Osteoblast (primary cell): ENCODE results near the gene PLPPR1. TPM values are rescaled to one million over a fixed set of nuclear protein-coding genes. Genes with fewer than 3 reads are reported as not detected.

Experiments
- DNase-seq: peaks from one replicate; pipeline ENCODE4 v3.0.0; 2011; ENCODE audit warnings: low spot score, mixed read lengths; ENCODE audit not compliant: insufficient read length; ENCODE audit errors: missing footprints
- H2AFZ ChIP-seq: 2 replicates; pipeline ENCODE4 v1.6.0; 2011; ENCODE audit warnings: mild to moderate bottlenecking, low read length
- H3K27ac ChIP-seq: 2 replicates; pipeline ENCODE4 v1.5.1; 2011; ENCODE audit warnings: mild to moderate bottlenecking, low read depth, low read length, moderate library complexity
- H3K27me3 ChIP-seq: 2 replicates; pipeline ENCODE4 v1.6.0; 2012; ENCODE audit warnings: mild to moderate bottlenecking, control low read depth, inconsistent platforms, low read length, moderate library complexity; ENCODE audit not compliant: insufficient read depth
- H3K36me3 ChIP-seq: 2 replicates; pipeline ENCODE4 v1.5.1; 2011; ENCODE audit warnings: mild to moderate bottlenecking, low read length, control low read depth, moderate library complexity; ENCODE audit not compliant: insufficient read depth
- H3K4me1 ChIP-seq: 2 replicates; pipeline ENCODE4 v1.5.1; 2011; ENCODE audit warnings: mild to moderate bottlenecking, low read length, control low read depth, moderate library complexity; ENCODE audit not compliant: insufficient read depth
- H3K4me2 ChIP-seq: 2 replicates; pipeline ENCODE4 v1.6.0; 2011; ENCODE audit warnings: mild to moderate bottlenecking, low read length; ENCODE audit not compliant: insufficient read depth
- H3K4me3 ChIP-seq: fragments of 200-600 bp; sonication (generic); 3 replicates; pipeline ENCODE4 v1.5.1; 2012; ENCODE audit warnings: mild to moderate bottlenecking, low read length, inconsistent platforms; ENCODE audit not compliant: insufficient read depth
- H3K79me2 ChIP-seq: 2 replicates; pipeline ENCODE4 v1.6.0; 2012; ENCODE audit warnings: mild to moderate bottlenecking, low read length, control low read depth, inconsistent platforms; ENCODE audit not compliant: insufficient read depth
- H3K9me3 ChIP-seq: 2 replicates; pipeline ENCODE4 v1.5.1; 2011; ENCODE audit warnings: low read depth, low read length, control low read depth
- H4K20me1 ChIP-seq: 2 replicates; pipeline ENCODE4 v1.6.0; 2012; ENCODE audit warnings: mild to moderate bottlenecking, low read length, control low read depth; ENCODE audit not compliant: insufficient read depth
- CTCF ChIP-seq: IDR thresholded peaks from 2 replicates; pipeline ENCODE4 v1.5.1; 2011; ENCODE audit warnings: mild to moderate bottlenecking, low read depth, low read length, moderate library complexity; ENCODE audit errors: extremely low read depth
- total RNA-seq: library from RNA; depleted of rRNA; stranded (reverse); fragments of >200 nt; gene quantifications from 2 replicates; pipeline ENCODE4 v1.2.3, GENCODE V29; 2012

The PLPPR1 gene
- total RNA-seq, 1 donor, result not detected

GRCh38 chr9:101311191-101311590, 282.7 kb downstream of the PLPPR1 start:
- Histone ChIP-seq H2AFZ (no peak overlapping the region), H3K36me3 (no peaks in the 10 kb centered on the region), H3K4me2 (no peak overlapping the region), H3K9me3 (no peaks in the 10 kb centered on the region), H4K20me1 (no peaks in the 10 kb centered on the region), H3K27me3 (no peaks in the 10 kb centered on the region), H3K79me2 (no peaks in the 10 kb centered on the region), H3K4me1 (no peaks in the 10 kb centered on the region), H3K27ac (no peak overlapping the region), H3K4me3 (no peak overlapping the region)
- no peak for DNase-seq
- no peak for TF ChIP-seq CTCF

GRCh38 chr9:101311758-101312420, 283.4 kb downstream of the PLPPR1 start:
- Histone ChIP-seq H3K79me2 (no peaks in the 10 kb centered on the region), H2AFZ (no peak overlapping the region), H3K36me3 (no peaks in the 10 kb centered on the region), H4K20me1 (no peaks in the 10 kb centered on the region), H3K27me3 (no peaks in the 10 kb centered on the region), H3K4me3 (no peak overlapping the region), H3K9me3 (no peaks in the 10 kb centered on the region), H3K27ac (no peak overlapping the region), H3K4me2 (no peak overlapping the region), H3K4me1 (no peaks in the 10 kb centered on the region)
- DNase-seq, result peak; percentile 47
- peak; percentile 65 for TF ChIP-seq CTCF

- peak; percentile 2 for DNase-seq
- no peak overlapping the region for H2AFZ ChIP-seq
- no peak overlapping the region for H3K4me2 ChIP-seq
- no peak overlapping the region for H3K4me3 ChIP-seq
- H3K79me2 ChIP-seq, result no peaks in the 10 kb centered on the region
- H3K4me1 ChIP-seq, result no peaks in the 10 kb centered on the region
- H3K9me3 ChIP-seq, result no peaks in the 10 kb centered on the region
- no peaks in the 10 kb centered on the region for H3K27me3 ChIP-seq
- no peak for TF ChIP-seq CTCF
- H3K27ac ChIP-seq, result no peak overlapping the region
- no peaks in the 10 kb centered on the region for H3K36me3 ChIP-seq
- H4K20me1 ChIP-seq, result no peaks in the 10 kb centered on the region
These were observed 284.1 kb downstream of the PLPPR1 start for GRCh38 chr9:101312661-101313060.

GRCh38 chr9:101315112-101315450, 286.6 kb downstream of the PLPPR1 start:
- no peaks in the 10 kb centered on the region for H3K36me3 ChIP-seq
- H3K27ac ChIP-seq, result no peak overlapping the region
- H2AFZ ChIP-seq, result no peak overlapping the region
- H3K27me3 ChIP-seq, result no peaks in the 10 kb centered on the region
- H3K4me3 ChIP-seq, result no peak overlapping the region
- no peak for TF ChIP-seq CTCF
- H3K79me2 ChIP-seq, result no peaks in the 10 kb centered on the region
- H3K4me2 ChIP-seq, result no peak overlapping the region
- no peaks in the 10 kb centered on the region for H3K4me1 ChIP-seq
- DNase-seq, result no peak
- H3K9me3 ChIP-seq, result no peaks in the 10 kb centered on the region
- H4K20me1 ChIP-seq, result no peaks in the 10 kb centered on the region
